GM19397 (cell line): ENCODE measurements around the gene SGTB.
A peak's percentile ranks its signal among the peaks of the same experiment; 100 is the strongest.

Source experiments
- ATAC-seq: cut with Tn5 transposase; IDR thresholded peaks from one replicate; pipeline ENCODE4 v1.9.1; 2021; ENCODE audit warnings: mild to moderate bottlenecking, moderate library complexity; ENCODE audit not compliant: unreplicated experiment

The SGTB gene

GRCh38 chr5:65721720-65722574 is at the start of gene SGTB, which contains the start of gene NLN:
TSS of gene SGTB (minus strand) at chr5:65722109. CDS start at chr5:65720807, 1,302 bp downstream.
TSS of gene NLN (plus strand) at chr5:65722205. CDS start at chr5:65722374, 169 bp downstream.
- ATAC-seq: peak; percentile 96

- no peak for ATAC-seq
Observed at GRCh38 chr5:65771266-65771665, 49.4 kb upstream of the SGTB start.

- ATAC-seq: no peak
Observed at GRCh38 chr5:65769539-65769938, 47.6 kb upstream of the SGTB start.

GRCh38 chr5:65768723-65769346 is 46.9 kb upstream of the SGTB start:
- no peak for ATAC-seq

- ATAC-seq: no peak
Observed at GRCh38 chr5:65767565-65767964, 45.7 kb upstream of the SGTB start.

- ATAC-seq: no peak
Observed at GRCh38 chr5:65766781-65767180, 44.9 kb upstream of the SGTB start.

- ATAC-seq: no peak
Observed at GRCh38 chr5:65766175-65766574, 44.3 kb upstream of the SGTB start.

GRCh38 chr5:65765582-65765981 is 43.7 kb upstream of the SGTB start:
- no peak for ATAC-seq

GRCh38 chr5:65762234-65762633 is 40.3 kb upstream of the SGTB start:
- ATAC-seq: no peak

GRCh38 chr5:65760504-65761275 is 38.8 kb upstream of the SGTB start:
- no peak for ATAC-seq

- no peak for ATAC-seq
Observed at GRCh38 chr5:65758546-65759144, 36.7 kb upstream of the SGTB start.

- no peak for ATAC-seq
Observed at GRCh38 chr5:65753189-65753588, 31.3 kb upstream of the SGTB start.

GRCh38 chr5:65750938-65751337 is 29.0 kb upstream of the SGTB start:
- ATAC-seq: no peak

GRCh38 chr5:65749956-65750355 is 28.0 kb upstream of the SGTB start:
- ATAC-seq: no peak

GRCh38 chr5:65749221-65749844 is 27.4 kb upstream of the SGTB start:
- no peak for ATAC-seq

GRCh38 chr5:65742565-65743231 is 20.8 kb upstream of the SGTB start:
- no peak for ATAC-seq

- no peak for ATAC-seq
Observed at GRCh38 chr5:65739162-65739561, 17.3 kb upstream of the SGTB start.

GRCh38 chr5:65738305-65738704 is 16.4 kb upstream of the SGTB start:
- ATAC-seq: no peak

GRCh38 chr5:65737842-65738241 is 15.9 kb upstream of the SGTB start:
- no peak for ATAC-seq

- ATAC-seq: no peak
Observed at GRCh38 chr5:65736011-65736410, 14.1 kb upstream of the SGTB start.
